Measurements from ENCODE around the gene RNF7. TPM values are rescaled to one million over a fixed set of nuclear protein-coding genes. Genes with fewer than 3 reads are reported as not detected.

RNF7 gene
- polyA plus RNA-seq, 3 donors, result 92.2 to 206 (median 187) TPM

- H3K9me3 Mint-ChIP-seq, result no peaks in the 10 kb centered on the region
- peaks cover 20 to 23% of the 10 kb centered on the region in 2 donors for H3K36me3 ChIP-seq (replicated peaks in 1 of 2; ENCODE audit: control insufficient read depth in 1 of 2, insufficient read depth in 2 of 2, low read length in 2 of 2)
- H2AFZ ChIP-seq (ENCODE audit: insufficient read depth, low read depth, low read length, poor library complexity, severe bottlenecking), result no peak overlapping the region
- peaks cover 25 to 37% of the 10 kb centered on the region in 2 donors for H3K4me1 ChIP-seq (ENCODE audit: control insufficient read depth in 1 of 2, insufficient read depth in 2 of 2, low read length in 2 of 2)
- peaks cover 44% of the 10 kb centered on the region for H3K4me1 Mint-ChIP-seq
- H3K4me3 ChIP-seq (replicated peaks in 1 of 3; ENCODE audit: low read depth in 2 of 3, low read length in 3 of 3), result peak overlapping the region in 1 of 3 experiments; percentile 87
- peaks cover 21 to 24% of the 10 kb centered on the region in 2 donors for H3K36me3 Mint-ChIP-seq
- H3K27ac ChIP-seq (ENCODE audit: low read depth in 1 of 2, low read length in 2 of 2), result peak overlapping the region in 1 of 2 donors; percentile 99
- H3K79me2 ChIP-seq (ENCODE audit: insufficient read depth, low read length), result peaks cover 73% of the 10 kb centered on the region
- no peak for TF ChIP-seq CTCF (IDR thresholded peaks at IDR 0.05)
- no peaks in the 10 kb centered on the region for H3K27me3 Mint-ChIP-seq (ENCODE audit: low read depth in 3 of 3)
- intact Hi-C loops (cut with micrococcal nuclease), result loop anchor here (5.0 to 10.0 kb wide), 2 partner anchors 54 to 137 kb away; partner anchors contain the start of gene ATP1B3 (in 1 of the 2)
- peak overlapping the region; percentile 80 for H3K4me2 ChIP-seq (replicated peaks; ENCODE audit: extremely low read depth, low read length, poor library complexity, severe bottlenecking)
- H3K27me3 ChIP-seq (ENCODE audit: control insufficient read depth in 2 of 2, insufficient read depth in 2 of 2, low read length in 2 of 2), result no peaks in the 10 kb centered on the region
- H3K9ac ChIP-seq (ENCODE audit: insufficient read depth, low read length, poor library complexity, severe bottlenecking), result no peak overlapping the region
- H3K4me3 Mint-ChIP-seq, result no peak overlapping the region
- H3K27ac Mint-ChIP-seq, result peak overlapping the region in 2 of 7 donors; percentile 32 to 98
- H3K9me3 ChIP-seq (replicated peaks in 1 of 2; ENCODE audit: control insufficient read depth in 1 of 2, insufficient read depth in 1 of 2, low read length in 2 of 2), result no peaks in the 10 kb centered on the region
- H4K20me1 ChIP-seq (ENCODE audit: insufficient read depth, low read length), result peaks cover 44% of the 10 kb centered on the region
- no peak for DNase-seq
These were observed 2.3 kb downstream of the RNF7 start for GRCh38 chr3:141740349-141740748.

- no CpG with 5 or more reads among the region's 1 CpG for WGBS (ENCODE audit: insufficient coverage)
- no peak overlapping the region for H3K4me2 ChIP-seq (replicated peaks; ENCODE audit: extremely low read depth, low read length, poor library complexity, severe bottlenecking)
- no peaks in the 10 kb centered on the region for H3K27me3 Mint-ChIP-seq (ENCODE audit: low read depth in 3 of 3)
- H3K4me3 ChIP-seq (replicated peaks in 1 of 3; ENCODE audit: low read depth in 2 of 3, low read length in 3 of 3), result no peak overlapping the region
- no peaks in the 10 kb centered on the region for H3K9me3 Mint-ChIP-seq
- no peak overlapping the region for H3K4me3 Mint-ChIP-seq
- no peak overlapping the region for H3K9ac ChIP-seq (ENCODE audit: insufficient read depth, low read length, poor library complexity, severe bottlenecking)
- TF ChIP-seq CTCF (IDR thresholded peaks at IDR 0.05), result no peak
- H3K36me3 Mint-ChIP-seq, result peaks cover 37 to 53% of the 10 kb centered on the region in 2 donors
- H2AFZ ChIP-seq (ENCODE audit: insufficient read depth, low read depth, low read length, poor library complexity, severe bottlenecking), result no peak overlapping the region
- H3K79me2 ChIP-seq (ENCODE audit: insufficient read depth, low read length), result peaks cover 75% of the 10 kb centered on the region
- no peak for DNase-seq
- peaks cover 63% of the 10 kb centered on the region for H4K20me1 ChIP-seq (ENCODE audit: insufficient read depth, low read length)
- no peak overlapping the region for H3K27ac Mint-ChIP-seq
- peaks cover 13 to 22% of the 10 kb centered on the region in 2 donors for H3K4me1 ChIP-seq (ENCODE audit: control insufficient read depth in 1 of 2, insufficient read depth in 2 of 2, low read length in 2 of 2)
- intact Hi-C loops (cut with micrococcal nuclease), result loop anchor here (5.0 to 10.0 kb wide), 2 partner anchors 51 to 134 kb away; partner anchors contain the start of gene ATP1B3 (in 1 of the 2)
- peaks cover 28% of the 10 kb centered on the region for H3K4me1 Mint-ChIP-seq
- peaks cover 47 to 50% of the 10 kb centered on the region in 2 donors for H3K36me3 ChIP-seq (replicated peaks in 1 of 2; ENCODE audit: control insufficient read depth in 1 of 2, insufficient read depth in 2 of 2, low read length in 2 of 2)
- no peak overlapping the region for H3K27ac ChIP-seq (ENCODE audit: low read depth in 1 of 2, low read length in 2 of 2)
- no peaks in the 10 kb centered on the region for H3K9me3 ChIP-seq (replicated peaks in 1 of 2; ENCODE audit: control insufficient read depth in 1 of 2, insufficient read depth in 1 of 2, low read length in 2 of 2)
- H3K27me3 ChIP-seq (ENCODE audit: control insufficient read depth in 2 of 2, insufficient read depth in 2 of 2, low read length in 2 of 2), result no peaks in the 10 kb centered on the region
These were observed 5.2 kb downstream of the RNF7 start for GRCh38 chr3:141743305-141743704.

Measured in CD14-positive monocyte (primary cell).